RPMI8226 (cell line): Measurements from ENCODE around the gene ITGA7.

Experiments used
- DNase-seq: peaks from one replicate; pipeline ENCODE4 v3.0.0-alpha.2; 2015

Gene ITGA7

GRCh38 chr12:55707841-55708694 lies at the start of gene ITGA7:
TSS of gene ITGA7 (minus strand) at chr12:55707904. CDS start at chr12:55707682, 222 bp downstream.
- DNase-seq, result peak; percentile 29

- no peak for DNase-seq
These were observed 47.5 kb upstream of the ITGA7 start for GRCh38 chr12:55755246-55755645.

- DNase-seq, result no peak
These were observed 40.7 kb upstream of the ITGA7 start for GRCh38 chr12:55748230-55748993.

GRCh38 chr12:55746913-55747231 lies 39.2 kb upstream of the ITGA7 start:
- no peak for DNase-seq

GRCh38 chr12:55746174-55746912 lies 38.6 kb upstream of the ITGA7 start:
- DNase-seq, result no peak

GRCh38 chr12:55745361-55746173 lies 37.9 kb upstream of the ITGA7 start:
- DNase-seq, result no peak

- no peak for DNase-seq
These were observed 36.8 kb upstream of the ITGA7 start for GRCh38 chr12:55744340-55745030.

GRCh38 chr12:55743406-55744339 lies 36.0 kb upstream of the ITGA7 start:
- DNase-seq, result peak; percentile 80

- peak; percentile 86 for DNase-seq
These were observed 35.2 kb upstream of the ITGA7 start, which contains the start of gene GDF11 for GRCh38 chr12:55742719-55743405. TSS of gene GDF11 (plus strand) at chr12:55743122. CDS start at chr12:55743317, 195 bp downstream.

- no peak for DNase-seq
These were observed 34.4 kb upstream of the ITGA7 start for GRCh38 chr12:55741931-55742680.

GRCh38 chr12:55739025-55739378 lies 31.3 kb upstream of the ITGA7 start:
- no peak for DNase-seq

GRCh38 chr12:55738123-55739024 lies 30.7 kb upstream of the ITGA7 start:
- DNase-seq, result peak; percentile 91

GRCh38 chr12:55737581-55738122 lies 29.9 kb upstream of the ITGA7 start:
- DNase-seq, result peak; percentile 26

GRCh38 chr12:55736780-55737580 lies 29.3 kb upstream of the ITGA7 start:
- peak; percentile 70 for DNase-seq

GRCh38 chr12:55736076-55736475 lies 28.4 kb upstream of the ITGA7 start:
- no peak for DNase-seq

GRCh38 chr12:55734595-55734994 lies 26.9 kb upstream of the ITGA7 start:
- DNase-seq, result no peak

GRCh38 chr12:55733858-55734257 lies 26.2 kb upstream of the ITGA7 start:
- no peak for DNase-seq
